LoVo (cell line): Measurements from ENCODE around the gene MRPS18A.
"Not testable (repeated sequence)": the region's sequence is repeated elsewhere in the genome, so short reads cannot be mapped to it uniquely, and the experiment has no call there.

ENCODE experiments used
- DNase-seq: peaks from one replicate; pipeline ENCODE4 v3.0.0-alpha.2; 2016; ENCODE audit warnings: low spot score

The MRPS18A gene

GRCh38 chr6:43635387-43636307 lies 51.9 kb downstream of the MRPS18A start, which contains the start of gene MAD2L1BP:
Gene MAD2L1BP (plus strand): TSS chr6:43635840. CDS start chr6:43635876, 36 bp downstream.
- DNase-seq = peak; percentile 80

- DNase-seq = no peak
Observed at GRCh38 chr6:43634702-43635303, 52.8 kb downstream of the MRPS18A start.

- DNase-seq = not testable (repeated sequence)
Observed at GRCh38 chr6:43633002-43633401, 54.6 kb downstream of the MRPS18A start.

- no peak for DNase-seq
Observed at GRCh38 chr6:43630980-43631619, 56.5 kb downstream of the MRPS18A start.

DNA sequence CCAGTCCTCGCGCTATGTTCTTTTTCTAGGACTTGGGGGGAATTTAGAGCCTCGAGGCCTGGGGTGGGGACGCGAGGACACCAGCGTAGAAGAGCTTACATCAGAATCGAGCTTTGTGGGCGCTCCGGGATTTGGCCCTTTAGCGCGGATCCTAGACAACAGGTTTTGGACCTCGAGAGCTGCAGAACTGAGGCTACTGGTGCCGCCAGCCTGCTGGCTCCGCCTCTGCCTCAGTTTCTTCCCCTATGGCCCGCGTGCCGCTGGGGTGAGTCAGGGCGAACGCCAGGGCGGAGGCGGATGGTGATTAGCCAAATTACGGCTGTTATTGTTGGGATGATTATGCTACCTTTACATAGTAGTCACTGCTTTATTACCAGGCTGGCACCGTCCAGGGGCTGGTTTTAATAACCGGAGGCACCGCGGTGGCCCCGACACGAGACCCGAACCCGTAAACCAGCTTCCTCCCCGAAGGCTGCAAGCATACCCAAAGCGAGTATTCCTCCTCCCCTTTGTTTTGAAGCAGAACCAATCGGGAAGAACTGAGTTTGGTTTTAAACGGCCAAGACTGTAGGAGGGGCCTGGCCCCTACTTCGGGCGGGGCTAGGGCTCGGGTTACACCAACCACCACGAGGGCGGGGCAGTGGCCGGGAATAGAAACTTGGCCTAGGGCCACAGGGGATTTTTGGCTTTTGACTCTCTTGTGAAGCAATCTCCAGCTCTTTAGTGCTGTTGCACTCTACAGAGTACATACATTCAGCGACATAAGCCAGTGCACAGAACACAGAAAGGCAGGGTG lies 57.9 kb downstream of the MRPS18A start:
- DNase-seq = peak; percentile 95

- DNase-seq = peak; percentile 99
Observed at GRCh38 chr6:43629104-43629504, 58.5 kb downstream of the MRPS18A start, which contains the start of gene GTPBP2. Gene GTPBP2 (minus strand): TSS chr6:43629264. CDS start chr6:43629162, 102 bp downstream.

- DNase-seq = peak; percentile 58
Observed at GRCh38 chr6:43628393-43629103, 59.0 kb downstream of the MRPS18A start.

- peak; percentile 93 for DNase-seq
Observed at GRCh38 chr6:43627008-43627825, 60.4 kb downstream of the MRPS18A start.

DNA sequence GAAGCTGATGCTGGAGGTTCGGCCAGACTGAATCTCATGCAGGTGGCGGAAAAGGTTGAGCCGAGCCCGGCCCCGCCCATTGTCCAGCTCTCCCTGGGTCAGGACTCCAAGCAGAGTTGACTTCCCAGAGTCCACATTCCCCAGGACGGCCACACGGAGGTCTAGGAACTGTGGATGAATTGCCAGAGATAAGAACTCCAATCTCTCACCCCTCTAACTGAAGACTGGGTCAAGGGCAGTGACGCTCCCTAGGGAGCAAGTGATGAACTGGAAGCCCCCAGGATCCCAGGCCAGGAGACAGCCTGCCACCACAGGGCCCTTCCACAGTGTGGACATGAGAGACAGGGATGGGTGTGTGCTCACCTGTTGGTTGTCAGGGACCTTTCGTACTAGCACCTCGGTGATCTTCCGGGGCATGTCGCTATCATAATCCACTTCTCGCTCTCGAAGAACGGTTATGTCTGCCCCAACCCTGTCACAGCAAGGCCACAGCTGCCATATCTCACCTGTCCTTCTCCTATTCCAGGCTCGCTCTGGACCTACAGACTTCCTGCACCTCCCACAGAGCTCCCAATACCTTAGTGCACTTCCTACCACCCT lies 62.1 kb downstream of the MRPS18A start:
- DNase-seq = no peak

DNA sequence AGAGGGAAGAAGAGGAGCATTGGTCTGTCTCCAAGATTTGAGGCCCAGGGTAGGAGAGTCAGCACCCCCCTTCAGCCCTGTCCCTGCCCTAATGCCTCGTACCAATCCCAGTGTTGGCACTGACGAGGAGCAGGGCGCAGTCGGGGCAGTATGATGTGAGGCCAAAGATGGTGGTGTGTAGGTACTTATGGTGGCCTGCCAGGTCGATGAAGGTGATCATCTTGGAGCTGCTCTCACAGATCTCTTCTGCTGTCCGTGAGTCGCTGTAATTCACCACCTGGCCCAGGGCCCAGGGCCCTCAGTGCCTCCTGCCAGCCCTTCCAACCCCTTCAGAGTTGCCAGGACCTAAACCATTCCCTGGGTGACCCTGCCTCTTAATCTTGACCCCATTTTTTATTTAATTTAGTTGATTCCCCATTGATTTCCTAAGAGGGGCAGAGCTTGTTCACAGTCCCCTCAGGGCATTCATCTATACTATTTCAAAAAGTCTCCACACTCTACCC lies 62.8 kb downstream of the MRPS18A start:
- DNase-seq = no peak

DNA sequence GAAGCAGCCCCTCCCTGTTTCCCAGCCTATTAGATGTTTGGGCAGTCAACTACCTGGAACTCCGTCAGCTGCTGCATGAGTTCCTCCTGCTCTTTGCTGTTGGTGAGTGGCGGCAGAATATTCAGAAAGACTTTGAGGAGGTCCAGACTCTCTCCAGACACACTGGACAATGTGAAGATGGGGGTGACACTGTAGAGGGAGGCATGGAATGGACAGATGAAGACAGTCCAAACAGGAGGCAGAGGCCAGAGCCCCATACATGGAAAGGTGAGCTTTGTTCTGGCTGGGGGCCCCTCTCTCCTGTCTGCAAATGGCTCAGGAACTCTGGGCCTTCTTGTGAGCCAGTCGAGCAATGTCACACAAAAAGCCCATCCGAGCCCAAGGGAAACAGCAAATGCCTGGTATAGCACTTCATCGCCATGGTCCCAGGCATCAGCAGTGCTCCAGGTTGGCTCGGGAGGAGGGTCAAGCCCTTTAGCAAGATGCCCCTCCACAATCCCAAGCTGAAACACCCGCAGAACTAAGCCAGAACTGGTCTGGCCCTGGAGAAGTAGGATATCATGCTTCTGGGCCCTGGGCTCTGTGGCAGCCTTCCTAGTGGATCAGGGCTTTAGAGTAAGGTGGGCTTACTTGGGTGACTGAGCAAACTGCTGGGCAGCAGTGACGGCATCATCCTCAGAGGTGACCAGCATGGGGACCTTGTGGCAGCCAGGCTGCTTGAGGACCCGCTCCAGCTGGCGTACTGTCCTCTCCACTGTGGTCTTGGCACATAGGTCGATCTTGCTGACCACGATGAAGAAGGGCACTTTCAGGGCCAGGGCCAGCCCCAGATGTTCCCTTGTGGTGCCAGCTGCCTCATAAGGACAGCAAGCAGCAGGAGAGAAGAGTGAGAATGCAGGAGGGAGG lies 63.5 kb downstream of the MRPS18A start:
- no peak for DNase-seq

- DNase-seq = no peak
Observed at GRCh38 chr6:43622541-43622940, 65.0 kb downstream of the MRPS18A start.

DNA sequence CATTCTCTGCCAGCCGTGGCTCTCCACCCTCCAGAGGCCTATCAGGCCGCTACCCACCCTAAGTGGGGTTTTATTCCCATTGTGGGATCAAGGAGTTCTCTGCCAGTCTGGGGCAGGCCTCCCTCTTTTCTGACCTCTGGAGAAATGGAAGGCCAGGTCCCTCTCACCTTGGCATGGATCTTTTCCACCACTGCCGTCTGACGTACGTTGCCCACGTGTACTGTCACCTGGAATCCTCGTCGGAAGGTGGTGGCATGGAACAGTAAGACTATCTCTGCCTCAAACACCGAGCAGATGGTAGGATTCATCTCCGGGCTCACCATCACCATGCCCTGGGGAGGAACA lies 65.8 kb downstream of the MRPS18A start:
- DNase-seq = no peak
